Uterus (tissue), 4 donors: ENCODE data around the gene TNS1. TPM values are rescaled to one million over a fixed set of nuclear protein-coding genes. Genes with fewer than 3 reads are reported as not detected.

Experiments used
- DNase-seq, 2 donors: peaks; one replicate each; pipeline ENCODE4 v3.0.0-alpha.2; 2019 to 2020
- H3K27ac ChIP-seq, 2 donors: fragments of 200-600 bp; sonication (generic); 1 replicate in 1 of 2; 2 replicates in 1 of 2; pipeline ENCODE4 v1.5.1; 2016 to 2018
- H3K27me3 ChIP-seq, 2 donors: fragments of 200-600 bp; sonication (generic); one replicate each; pipeline ENCODE4 v1.5.1; 2018 to 2019; ENCODE audit warnings: control low read depth in 1 of 2
- H3K36me3 ChIP-seq, 2 donors: fragments of 200-600 bp; sonication (generic); one replicate each; pipeline ENCODE4 v1.5.1; 2019; ENCODE audit warnings: control low read depth in 1 of 2
- H3K4me1 ChIP-seq, 2 donors: fragments of 200-600 bp; sonication (generic); one replicate each; pipeline ENCODE4 v1.5.1; 2018 to 2019; ENCODE audit warnings: control low read depth in 1 of 2
- H3K4me3 ChIP-seq, 2 donors: fragments of 200-600 bp; sonication (generic); 1 replicate in 1 of 2; 2 replicates in 1 of 2; pipeline ENCODE4 v1.5.1; 2018 to 2019; ENCODE audit warnings: mild to moderate bottlenecking in 1 of 2
- H3K9me3 ChIP-seq, 2 donors: fragments of 200-600 bp; sonication (generic); one replicate each; pipeline ENCODE4 v1.5.1; 2019; ENCODE audit warnings: control low read depth in 1 of 2
- POLR2A ChIP-seq, 2 donors: fragments of 450-650 bp; IDR thresholded peaks; one replicate each; pipeline ENCODE4 v1.6.1; 2016; ENCODE audit warnings: antibody characterized with exemption in 2 of 2, mild to moderate bottlenecking in 1 of 2, moderate library complexity in 1 of 2
- intact Hi-C: fragments of 100-400 bp; cut with DNase I; formaldehyde crosslinking; loops from one replicate; pipeline ENCODE4 v1.15.1; 2023; ENCODE audit warnings: low total_unique reads
- total RNA-seq, 4 donors: library from RNA; depleted of rRNA in 3 of 4; stranded (reverse); fragments of >200 nt in 3 of 4; gene quantifications; one replicate each; pipeline versions ENCODE4 v1.1.0 to v1.2.4, GENCODE V29; 2014 to 2023
- TF ChIP-seq, protein P1 (sequence below), 4 experiments: fragments of 200-600 bp in 2 of 4; fragments of 450-650 bp in 2 of 4; sonication (generic) in 2 of 4; IDR thresholded peaks; one replicate each; pipeline ENCODE4 v1.5.1; 2016 to 2019; ENCODE audit warnings: antibody characterized with exemption in 4 of 4, mild to moderate bottlenecking in 2 of 4, moderate library complexity in 1 of 4
- donor health status: DM: yes; HTN: yes; CAD: no.

Gene TNS1
- total RNA-seq, 4 donors from 2014 or later = 144 to 1,338 (median 313) TPM

DNA sequence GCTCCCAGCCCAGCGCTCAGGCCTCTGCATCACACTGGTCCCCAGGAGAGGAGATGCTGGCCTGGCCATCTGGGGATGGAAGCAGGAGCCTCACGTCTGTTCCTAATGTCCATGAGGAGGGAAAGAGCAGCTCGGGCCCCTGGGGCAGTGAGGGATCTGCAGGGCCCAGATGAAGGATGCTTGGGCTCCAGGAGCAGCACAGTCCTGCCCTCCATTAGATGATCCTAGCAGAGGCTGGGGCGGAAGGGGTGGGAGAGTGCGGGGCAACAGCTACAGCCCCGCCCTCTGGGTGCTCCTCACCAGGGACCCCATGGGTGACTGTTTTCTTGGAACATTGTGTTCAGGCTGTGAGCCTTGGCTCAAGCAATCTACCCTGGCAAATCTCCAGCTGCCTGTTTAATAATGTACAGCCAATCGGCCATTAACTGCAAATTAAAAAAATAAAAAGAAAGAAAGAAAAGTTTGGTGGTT lies 49.7 kb downstream of the TNS1 start:
- Histone ChIP-seq H3K27ac (peak overlapping the region; percentile 91 to 97), H3K4me3 (no peak overlapping the region), H3K36me3 (no peaks in the 10 kb centered on the region), H3K4me1 (peaks cover 15 to 41% of the 10 kb centered on the region in 2 donors), H3K9me3 (no peaks in the 10 kb centered on the region), H3K27me3 (no peaks in the 10 kb centered on the region)
- TF ChIP-seq POLR2A (IDR thresholded peaks at IDR 0.05) = no peak
- TF ChIP-seq, protein P1, sequence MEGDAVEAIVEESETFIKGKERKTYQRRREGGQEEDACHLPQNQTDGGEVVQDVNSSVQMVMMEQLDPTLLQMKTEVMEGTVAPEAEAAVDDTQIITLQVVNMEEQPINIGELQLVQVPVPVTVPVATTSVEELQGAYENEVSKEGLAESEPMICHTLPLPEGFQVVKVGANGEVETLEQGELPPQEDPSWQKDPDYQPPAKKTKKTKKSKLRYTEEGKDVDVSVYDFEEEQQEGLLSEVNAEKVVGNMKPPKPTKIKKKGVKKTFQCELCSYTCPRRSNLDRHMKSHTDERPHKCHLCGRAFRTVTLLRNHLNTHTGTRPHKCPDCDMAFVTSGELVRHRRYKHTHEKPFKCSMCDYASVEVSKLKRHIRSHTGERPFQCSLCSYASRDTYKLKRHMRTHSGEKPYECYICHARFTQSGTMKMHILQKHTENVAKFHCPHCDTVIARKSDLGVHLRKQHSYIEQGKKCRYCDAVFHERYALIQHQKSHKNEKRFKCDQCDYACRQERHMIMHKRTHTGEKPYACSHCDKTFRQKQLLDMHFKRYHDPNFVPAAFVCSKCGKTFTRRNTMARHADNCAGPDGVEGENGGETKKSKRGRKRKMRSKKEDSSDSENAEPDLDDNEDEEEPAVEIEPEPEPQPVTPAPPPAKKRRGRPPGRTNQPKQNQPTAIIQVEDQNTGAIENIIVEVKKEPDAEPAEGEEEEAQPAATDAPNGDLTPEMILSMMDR (IDR thresholded peaks at IDR 0.05) = no peak
- intact Hi-C loops = no loop called here
- peak in 1 of 2 donors; percentile 75 for DNase-seq

DNA sequence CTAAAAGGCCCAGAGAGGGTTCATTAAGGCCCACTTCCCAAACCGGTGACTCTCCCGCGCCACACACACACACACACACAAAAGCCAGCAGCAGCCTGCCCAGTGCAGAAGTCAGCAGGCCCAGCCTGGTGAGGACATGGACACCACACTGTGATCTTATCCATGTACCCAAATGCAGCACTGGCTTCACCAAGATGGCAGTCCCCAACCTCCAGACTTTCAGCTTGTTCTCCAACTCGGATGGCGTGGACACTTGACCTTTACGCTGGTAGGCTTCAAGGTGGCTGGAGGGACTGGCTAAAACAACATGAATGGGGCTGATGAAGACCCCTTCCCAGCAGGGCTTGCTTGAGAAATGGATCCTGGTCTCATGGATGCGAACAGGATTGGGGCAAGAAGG lies 50.4 kb downstream of the TNS1 start:
- TF ChIP-seq, protein P1 (IDR thresholded peaks at IDR 0.05) = no peak
- TF ChIP-seq POLR2A (IDR thresholded peaks at IDR 0.05) = no peak

DNA sequence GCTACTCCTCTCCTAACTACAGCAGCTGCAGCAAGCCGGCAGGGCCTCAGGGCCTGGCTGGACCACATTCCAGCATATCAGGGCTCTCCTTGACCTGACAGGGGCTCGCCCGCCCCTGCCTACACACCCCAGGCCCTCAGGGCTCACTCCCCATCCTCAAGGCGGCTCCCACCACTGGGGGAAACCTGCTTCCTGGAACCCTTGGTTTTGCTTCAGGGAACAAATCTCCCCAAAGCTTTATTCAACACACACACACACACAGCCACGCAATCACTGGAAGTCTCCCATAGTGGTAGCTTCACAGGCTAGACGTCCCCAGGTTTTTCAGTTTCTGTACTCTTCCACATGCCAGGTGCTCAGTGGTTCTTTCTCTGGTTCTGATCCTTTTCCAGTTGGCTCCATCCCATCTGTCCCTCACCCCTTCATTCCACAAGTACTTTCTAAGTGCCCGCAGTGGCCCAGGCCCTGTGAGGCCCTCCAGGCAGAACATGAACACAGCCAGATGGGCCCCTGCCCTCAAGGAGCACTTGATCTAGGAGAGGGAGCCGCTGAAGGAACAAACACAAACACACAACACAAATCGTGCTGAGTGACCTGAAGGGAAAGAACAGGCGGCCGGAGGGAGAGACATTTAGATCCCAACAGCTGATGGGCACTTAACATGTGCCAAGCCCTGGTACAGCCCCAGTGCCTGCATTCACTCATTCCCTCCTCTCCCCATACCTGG lies 51.1 kb downstream of the TNS1 start:
- intact Hi-C loops = no loop called here
- Histone ChIP-seq H3K27ac (peak overlapping the region; percentile 91 to 97), H3K9me3 (no peaks in the 10 kb centered on the region), H3K36me3 (no peaks in the 10 kb centered on the region), H3K4me3 (no peak overlapping the region), H3K27me3 (no peaks in the 10 kb centered on the region), H3K4me1 (peaks cover 15 to 34% of the 10 kb centered on the region in 2 donors)
- TF ChIP-seq POLR2A (IDR thresholded peaks at IDR 0.05) = no peak
- TF ChIP-seq, protein P1 (IDR thresholded peaks at IDR 0.05) = no peak
- DNase-seq = peak; percentile 20 to 21

More for the DNA sequence above, 50.4 kb downstream of the TNS1 start:
- peak overlapping the region; percentile 91 to 97 for H3K27ac ChIP-seq
- no peaks in the 10 kb centered on the region for H3K9me3 ChIP-seq
- DNase-seq = peak in 1 of 2 donors; percentile 15
- H3K4me3 ChIP-seq = no peak overlapping the region
- intact Hi-C loops = no loop called here
- H3K36me3 ChIP-seq = no peaks in the 10 kb centered on the region
- peaks cover 15 to 41% of the 10 kb centered on the region in 2 donors for H3K4me1 ChIP-seq
- H3K27me3 ChIP-seq = no peaks in the 10 kb centered on the region

DNA sequence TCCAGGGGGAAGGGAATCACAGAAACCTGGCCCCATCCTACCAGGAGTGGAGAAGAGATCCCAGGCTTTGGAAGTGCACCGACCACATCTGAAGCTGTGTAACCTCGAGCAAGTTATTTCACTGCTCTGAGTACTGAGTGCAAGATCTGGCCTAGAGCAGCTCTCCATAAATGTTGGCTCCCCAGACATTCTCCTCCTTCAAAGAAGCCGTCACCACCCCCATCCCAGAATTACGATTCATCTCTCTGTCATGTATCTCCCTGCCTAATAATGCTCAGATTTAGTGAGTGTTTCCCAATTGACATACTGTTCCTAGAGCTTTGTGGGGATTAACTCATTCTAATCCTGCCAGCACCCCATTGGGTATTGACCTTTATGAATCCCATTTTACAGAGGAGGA lies 51.7 kb downstream of the TNS1 start:
- no peaks in the 10 kb centered on the region for H3K27me3 ChIP-seq
- peak overlapping the region; percentile 91 to 97 for H3K27ac ChIP-seq
- intact Hi-C loops = no loop called here
- TF ChIP-seq, protein P1 (IDR thresholded peaks at IDR 0.05) = no peak
- TF ChIP-seq POLR2A (IDR thresholded peaks at IDR 0.05) = no peak
- peaks cover 15 to 28% of the 10 kb centered on the region in 2 donors for H3K4me1 ChIP-seq
- H3K36me3 ChIP-seq = no peaks in the 10 kb centered on the region
- no peak overlapping the region for H3K4me3 ChIP-seq
- no peaks in the 10 kb centered on the region for H3K9me3 ChIP-seq
- peak; percentile 16 to 30 for DNase-seq

DNA sequence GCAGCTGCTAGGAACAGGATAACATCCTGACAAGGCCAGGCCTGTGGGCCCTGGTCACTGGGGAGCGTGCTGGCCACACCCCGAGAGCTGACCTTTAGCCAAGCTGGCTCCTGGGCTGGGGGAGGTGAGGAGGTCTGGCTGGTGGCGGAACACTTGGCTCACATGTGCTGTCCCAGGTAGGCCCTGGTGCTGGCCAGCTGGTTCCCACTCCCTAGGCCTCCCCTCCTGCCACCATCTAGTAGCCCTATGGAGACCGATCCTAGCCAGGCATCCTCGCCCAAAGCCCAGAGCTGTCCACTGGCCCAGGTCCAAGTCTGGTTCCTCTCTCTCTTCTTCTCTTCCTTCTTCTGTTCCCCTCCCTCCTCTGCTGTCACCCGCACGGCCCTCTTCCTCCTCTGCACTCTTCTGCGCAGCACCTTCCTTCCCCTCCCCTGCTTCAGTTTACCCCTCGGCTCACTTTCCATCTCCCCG lies 52.4 kb downstream of the TNS1 start:
- H3K27ac ChIP-seq = peak overlapping the region; percentile 91 to 97
- H3K36me3 ChIP-seq = no peaks in the 10 kb centered on the region
- TF ChIP-seq, protein P1 (IDR thresholded peaks at IDR 0.05) = no peak
- no peak for TF ChIP-seq POLR2A (IDR thresholded peaks at IDR 0.05)
- peaks cover 15 to 27% of the 10 kb centered on the region in 2 donors for H3K4me1 ChIP-seq
- no peak overlapping the region for H3K4me3 ChIP-seq
- DNase-seq = peak in 1 of 2 donors; percentile 55
- H3K27me3 ChIP-seq = no peaks in the 10 kb centered on the region
- intact Hi-C loops = no loop called here
- no peaks in the 10 kb centered on the region for H3K9me3 ChIP-seq
